Prostate gland (tissue), 2 donors: Measurements from ENCODE around the gene ATP10D. TPM values are rescaled to one million over a fixed set of nuclear protein-coding genes. Genes with fewer than 3 reads are reported as not detected.

ENCODE experiments used
- DNase-seq: peaks from one replicate; pipeline ENCODE4 v3.0.0-alpha.2; 2019; ENCODE audit warnings: low spot score
- H3K27ac ChIP-seq, 2 donors: fragments of 200-600 bp; sonication (generic); 2 replicates each; pipeline ENCODE4 v1.5.1; 2017 to 2019
- H3K27me3 ChIP-seq: fragments of 200-600 bp; sonication (generic); replicated peaks from 2 replicates; pipeline ENCODE4 v1.5.1; 2019; ENCODE audit not compliant: insufficient read depth
- H3K36me3 ChIP-seq, 2 donors: fragments of 200-600 bp; sonication (generic); 1 replicate in 1 of 2; 2 replicates in 1 of 2; pipeline versions ENCODE4 v1.5.1 to v1.8.1; 2017 to 2019
- H3K4me1 ChIP-seq: fragments of 200-600 bp; sonication (generic); replicated peaks from 2 replicates; pipeline ENCODE4 v1.5.1; 2019
- H3K4me3 ChIP-seq, 2 donors: fragments of 200-600 bp; sonication (generic); 2 replicates each; pipeline ENCODE4 v1.5.1; 2017 to 2019
- H3K9me3 ChIP-seq: fragments of 200-600 bp; sonication (generic); 2 replicates; pipeline ENCODE4 v1.5.1; 2017
- CTCF ChIP-seq, 4 experiments: fragments of 200-600 bp in 2 of 4; fragments of 450-650 bp in 2 of 4; sonication (generic) in 2 of 4; IDR thresholded peaks; 1 replicate in 3 of 4; 2 replicates in 1 of 4; pipeline ENCODE4 v1.5.1; 2016 to 2019; ENCODE audit warnings: antibody characterized with exemption in 4 of 4, mild to moderate bottlenecking in 2 of 4, moderate library complexity in 2 of 4
- POLR2A ChIP-seq: fragments of 450-650 bp; IDR thresholded peaks from one replicate; pipeline ENCODE4 v1.6.1; 2016; ENCODE audit warnings: antibody characterized with exemption, mild to moderate bottlenecking
- POLR2AphosphoS5 ChIP-seq: sonication (generic); formaldehyde crosslinking; IDR thresholded peaks from one replicate; pipeline ENCODE4 v1.6.1; 2017; ENCODE audit warnings: antibody characterized with exemption
- WGBS: methylation state at CpG from one replicate; pipeline ENCODE4 v1.1.5; 2018; 5-methylcytosine and 5-hydroxymethylcytosine counted together
- intact Hi-C: fragments of 100-400 bp; cut with DNase I; formaldehyde crosslinking; loops from one replicate; pipeline ENCODE4 v1.14.2; 2022
- total RNA-seq, 2 donors: library from RNA; depleted of rRNA; stranded (reverse); fragments of >200 nt; gene quantifications; one replicate each; pipeline ENCODE4 v1.1.0, GENCODE V29; 2016

ATP10D gene
- total RNA-seq, 2 donors from 2014 or later: 10.9 to 17.0 TPM

GRCh38 chr4:47606482-47606881 lies 121.4 kb downstream of the ATP10D start:
- H3K4me3 ChIP-seq: no peak overlapping the region
- H3K4me1 ChIP-seq: no peaks in the 10 kb centered on the region
- TF ChIP-seq CTCF (IDR thresholded peaks at IDR 0.05) (no peak), POLR2AphosphoS5 (no peak), POLR2A (no peak)
- intact Hi-C loops: no loop called here
- no peak overlapping the region for H3K27ac ChIP-seq
- H3K27me3 ChIP-seq: no peaks in the 10 kb centered on the region
- no peaks in the 10 kb centered on the region for H3K9me3 ChIP-seq
- WGBS: 92% methylated on average over 3 of the region's 3 CpGs
- DNase-seq: no peak
- H3K36me3 ChIP-seq: no peaks in the 10 kb centered on the region

- H3K27ac ChIP-seq: no peak overlapping the region
- DNase-seq: no peak
These were observed 127.3 kb downstream of the ATP10D start for GRCh38 chr4:47612116-47613023.

DNA sequence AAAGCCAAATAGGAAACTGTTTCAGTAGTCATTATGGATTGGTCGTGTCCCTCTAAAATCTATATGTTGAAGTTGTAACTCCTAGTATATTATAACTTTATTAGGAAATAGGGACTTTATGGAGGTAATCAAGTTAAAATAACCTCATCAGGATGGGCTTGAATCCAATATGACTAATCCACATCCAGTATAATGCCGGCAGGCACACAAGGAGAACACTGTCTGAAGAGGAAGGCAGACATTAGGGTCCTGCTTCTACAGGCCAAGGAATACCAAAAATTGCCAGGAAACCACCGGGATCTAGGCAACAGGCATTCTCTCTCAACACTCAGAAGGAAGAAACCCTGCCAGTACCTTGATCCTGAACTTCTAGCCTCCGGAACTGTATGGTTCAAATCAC lies 130.3 kb downstream of the ATP10D start:
- Histone ChIP-seq H3K36me3 (no peaks in the 10 kb centered on the region), H3K9me3 (no peaks in the 10 kb centered on the region), H3K4me3 (no peak overlapping the region), H3K27ac (no peak overlapping the region), H3K27me3 (no peaks in the 10 kb centered on the region), H3K4me1 (no peaks in the 10 kb centered on the region)
- 67% methylated on average over 4 of the region's 4 CpGs for WGBS
- no peak for DNase-seq
- TF ChIP-seq POLR2AphosphoS5 (no peak), CTCF (IDR thresholded peaks at IDR 0.05) (no peak), POLR2A (no peak)
- intact Hi-C loops: no loop called here

More at GRCh38 chr4:47612116-47613023, 127.3 kb downstream of the ATP10D start:
- WGBS: 86% methylated on average over 4 of the region's 4 CpGs
- TF ChIP-seq POLR2A: no peak
- no peak for TF ChIP-seq CTCF (IDR thresholded peaks at IDR 0.05)
- no peak for TF ChIP-seq POLR2AphosphoS5
- intact Hi-C loops: no loop called here
- H3K4me1 ChIP-seq: no peaks in the 10 kb centered on the region
- H3K36me3 ChIP-seq: no peaks in the 10 kb centered on the region
- H3K27me3 ChIP-seq: no peaks in the 10 kb centered on the region
- H3K4me3 ChIP-seq: no peak overlapping the region
- H3K9me3 ChIP-seq: no peaks in the 10 kb centered on the region

- TF ChIP-seq CTCF (IDR thresholded peaks at IDR 0.05) (no peak), POLR2A (no peak), POLR2AphosphoS5 (no peak)
- Histone ChIP-seq H3K9me3 (no peaks in the 10 kb centered on the region), H3K36me3 (no peaks in the 10 kb centered on the region), H3K27ac (no peak overlapping the region), H3K4me1 (no peaks in the 10 kb centered on the region), H3K27me3 (no peaks in the 10 kb centered on the region), H3K4me3 (no peak overlapping the region)
- intact Hi-C loops: no loop called here
- DNase-seq: no peak
These were observed 132.5 kb downstream of the ATP10D start for GRCh38 chr4:47617607-47618006.

DNA sequence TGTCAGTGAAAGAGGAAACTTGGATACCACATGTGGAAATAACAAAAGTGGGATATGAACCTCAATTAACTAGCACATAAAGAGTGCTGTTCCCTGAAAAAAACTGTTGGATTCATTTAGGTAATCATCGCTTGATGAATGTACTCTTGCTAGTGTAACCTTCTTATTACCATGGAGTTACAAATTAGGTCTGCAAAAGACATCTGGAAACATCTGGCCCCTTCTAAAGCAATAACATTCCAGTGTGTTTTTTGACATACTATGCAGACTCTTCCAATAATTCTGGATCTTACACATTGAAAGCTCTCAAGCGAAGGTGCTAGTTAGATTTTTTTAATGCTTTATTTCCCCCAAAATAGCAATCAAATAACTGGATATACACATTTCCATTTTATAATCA lies 134.6 kb downstream of the ATP10D start:
- no peaks in the 10 kb centered on the region for H3K27me3 ChIP-seq
- H3K9me3 ChIP-seq: no peaks in the 10 kb centered on the region
- H3K27ac ChIP-seq: no peak overlapping the region
- intact Hi-C loops: no loop called here
- no peak overlapping the region for H3K4me3 ChIP-seq
- 73% methylated on average over 2 of the region's 2 CpGs for WGBS
- no peak for TF ChIP-seq CTCF (IDR thresholded peaks at IDR 0.05)
- TF ChIP-seq POLR2A: no peak
- H3K4me1 ChIP-seq: no peaks in the 10 kb centered on the region
- no peak for DNase-seq
- no peaks in the 10 kb centered on the region for H3K36me3 ChIP-seq
